NCI-H69 (cell line): ENCODE measurements around the gene NAV2.
"Not testable (repeated sequence)": the region's sequence is repeated elsewhere in the genome, so short reads cannot be mapped to it uniquely, and the experiment has no call there.

Experiments used
- DNase-seq: peaks from one replicate; lab custom pipeline; 2025; lab: John Stamatoyannopoulos, UW

Gene NAV2

GRCh38 chr11:20056109-20056949 lies 343.7 kb downstream of the NAV2 start:
- no peak for DNase-seq

- DNase-seq: peak; percentile 52
Observed at GRCh38 chr11:20056950-20057943, 344.6 kb downstream of the NAV2 start.

- DNase-seq: no peak
Observed at GRCh38 chr11:20058749-20059458, 346.3 kb downstream of the NAV2 start.

DNA sequence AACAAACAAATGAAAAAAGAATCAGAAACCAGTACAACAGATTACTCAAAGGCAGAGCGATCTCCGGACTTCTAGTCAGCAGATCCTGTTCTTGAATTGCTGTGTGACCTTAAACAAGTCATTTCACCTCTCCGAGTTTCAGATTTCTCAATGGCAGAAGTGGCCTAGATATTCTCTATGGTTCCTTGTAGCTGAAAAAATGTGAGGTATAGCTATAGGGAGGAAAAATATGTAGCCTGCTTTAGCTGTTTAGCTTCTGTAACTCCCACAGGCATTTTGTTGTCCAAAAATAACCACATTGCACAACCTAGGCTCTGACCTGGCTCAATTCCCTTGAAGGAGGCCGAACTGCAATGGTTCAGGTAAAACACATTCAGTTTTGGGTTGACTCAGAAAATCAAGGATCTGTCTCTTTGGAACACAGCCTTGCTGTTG lies 347.0 kb downstream of the NAV2 start:
- no peak for DNase-seq

GRCh38 chr11:20060181-20060580 lies 347.5 kb downstream of the NAV2 start:
- no peak for DNase-seq

- no peak for DNase-seq
Observed at GRCh38 chr11:20060647-20061205, 348.1 kb downstream of the NAV2 start.

DNA sequence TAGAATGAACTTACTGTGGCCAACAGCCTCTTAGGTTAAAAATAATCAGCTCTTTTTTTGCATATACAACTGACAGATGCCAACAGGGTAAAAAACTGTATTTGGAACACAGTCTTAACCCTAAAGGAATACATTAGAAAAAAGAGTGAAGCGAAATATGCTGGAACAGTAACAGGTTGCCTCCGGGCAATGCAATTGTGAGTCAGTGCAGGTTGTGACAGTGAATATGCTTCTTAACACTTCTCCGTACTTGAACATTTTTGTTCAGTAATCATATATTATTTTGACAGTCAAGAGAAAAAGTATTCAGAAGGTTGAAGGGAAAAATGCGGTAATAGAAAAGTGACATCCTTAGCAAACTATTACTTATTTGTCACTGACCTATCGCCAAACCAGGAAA lies 349.1 kb downstream of the NAV2 start:
- no peak for DNase-seq

DNA sequence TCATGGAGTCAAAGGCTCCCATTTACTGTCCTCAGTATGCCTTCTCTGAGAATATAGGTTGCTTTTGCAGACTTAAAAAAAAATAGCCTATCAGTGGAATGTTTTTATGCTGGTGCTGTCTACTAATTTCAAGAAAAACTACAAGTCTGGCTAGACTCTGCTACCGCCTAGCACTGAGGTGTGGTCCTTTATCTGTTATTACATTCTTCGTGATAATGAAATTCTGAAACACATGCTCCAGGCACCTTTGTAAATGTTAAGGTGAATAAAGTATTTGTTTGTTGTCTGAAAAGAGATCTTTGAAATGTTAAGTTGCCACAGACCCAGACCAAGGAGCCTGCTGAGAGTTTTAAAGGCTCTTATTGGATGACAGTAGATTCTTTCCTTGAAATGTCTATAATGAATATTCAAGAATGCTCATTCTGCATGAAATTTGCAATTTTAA lies 352.3 kb downstream of the NAV2 start:
- DNase-seq: no peak

- DNase-seq: no peak
Observed at GRCh38 chr11:20065406-20065805, 352.8 kb downstream of the NAV2 start.

DNA sequence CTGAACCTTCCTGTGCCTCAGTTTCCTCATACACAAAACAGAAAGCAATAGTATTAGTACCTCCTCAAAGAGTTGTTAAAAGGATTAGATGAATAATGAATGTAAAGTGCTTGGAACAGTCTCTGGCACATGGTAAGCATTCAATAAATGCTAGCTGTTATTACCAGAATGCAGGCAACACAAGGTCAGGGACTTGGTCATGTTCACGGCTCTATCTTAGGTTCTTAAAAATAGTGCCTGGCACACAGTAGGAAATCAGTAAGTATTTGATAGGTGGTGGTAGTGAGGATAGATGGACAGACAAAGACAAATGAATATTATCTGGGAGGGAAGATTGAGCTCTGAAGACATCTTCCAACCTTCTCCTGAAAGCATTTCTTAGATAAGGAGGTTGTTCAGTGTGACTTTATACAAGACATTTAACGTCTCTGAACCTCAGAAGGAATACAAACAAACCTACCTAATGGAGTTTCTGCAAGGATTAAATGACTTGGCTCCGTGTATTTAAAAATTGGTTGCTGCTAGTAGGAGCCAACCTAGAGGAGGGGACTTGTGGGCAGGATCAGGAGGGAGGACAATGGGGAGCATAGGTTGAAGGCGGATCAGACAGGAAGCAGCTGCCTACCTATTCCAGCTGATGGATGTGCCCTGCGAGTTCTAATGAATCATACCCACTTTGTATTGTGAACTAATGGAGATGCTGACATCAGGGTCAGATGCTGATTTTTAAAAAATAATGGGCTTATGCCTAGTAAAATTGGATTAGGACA lies 353.6 kb downstream of the NAV2 start:
- peak; percentile 52 for DNase-seq

DNA sequence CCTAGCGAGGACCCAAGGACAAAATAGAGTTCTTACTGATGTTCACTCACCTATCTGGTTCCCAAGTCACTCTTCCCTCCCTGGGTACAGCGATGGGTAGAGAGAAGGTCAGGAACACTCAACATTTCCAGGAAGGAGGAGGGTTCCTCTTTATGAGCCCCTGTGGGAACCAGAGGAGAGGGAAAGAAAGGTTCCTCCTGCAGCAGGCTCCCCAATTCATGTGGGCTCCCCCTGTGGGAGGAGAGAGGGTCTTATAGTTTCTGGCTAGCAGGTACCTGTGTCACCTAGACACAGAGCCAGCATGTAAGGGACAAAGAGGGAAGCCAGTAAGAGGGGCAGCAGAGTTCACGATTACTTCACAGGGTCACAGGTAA lies 354.1 kb downstream of the NAV2 start:
- DNase-seq: no peak

- no peak for DNase-seq
Observed at GRCh38 chr11:20067665-20068064, 355.0 kb downstream of the NAV2 start.

- peak; percentile 13 for DNase-seq
Observed at GRCh38 chr11:20068691-20069090, 356.1 kb downstream of the NAV2 start.

- DNase-seq: peak; percentile 87
Observed at GRCh38 chr11:20070459-20070858, 357.8 kb downstream of the NAV2 start.

DNA sequence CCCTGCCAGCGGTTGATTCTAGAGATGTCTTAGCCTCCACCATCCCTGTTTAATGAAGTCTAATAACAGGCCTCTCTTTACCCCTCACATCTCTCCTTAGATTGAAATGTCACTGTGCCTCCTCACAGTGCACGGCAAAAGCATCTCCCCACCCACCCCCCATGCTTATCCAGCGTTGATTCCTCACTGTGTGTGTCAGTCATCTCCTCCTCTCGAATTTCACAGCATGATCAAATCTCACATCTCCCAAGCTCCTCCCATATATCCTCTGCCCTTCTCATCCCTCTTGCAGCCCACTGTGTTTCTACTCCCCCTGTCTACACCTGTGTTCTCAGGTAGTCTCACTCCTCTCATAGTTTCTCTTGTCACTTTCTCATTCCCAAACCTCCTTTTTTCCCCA lies 363.0 kb downstream of the NAV2 start:
- peak; percentile 20 for DNase-seq

GRCh38 chr11:20078846-20079245 lies 366.2 kb downstream of the NAV2 start:
- DNase-seq: no peak

GRCh38 chr11:20080032-20080685 lies 367.5 kb downstream of the NAV2 start:
- no peak for DNase-seq

GRCh38 chr11:20081336-20081735 lies 368.7 kb downstream of the NAV2 start:
- no peak for DNase-seq

DNA sequence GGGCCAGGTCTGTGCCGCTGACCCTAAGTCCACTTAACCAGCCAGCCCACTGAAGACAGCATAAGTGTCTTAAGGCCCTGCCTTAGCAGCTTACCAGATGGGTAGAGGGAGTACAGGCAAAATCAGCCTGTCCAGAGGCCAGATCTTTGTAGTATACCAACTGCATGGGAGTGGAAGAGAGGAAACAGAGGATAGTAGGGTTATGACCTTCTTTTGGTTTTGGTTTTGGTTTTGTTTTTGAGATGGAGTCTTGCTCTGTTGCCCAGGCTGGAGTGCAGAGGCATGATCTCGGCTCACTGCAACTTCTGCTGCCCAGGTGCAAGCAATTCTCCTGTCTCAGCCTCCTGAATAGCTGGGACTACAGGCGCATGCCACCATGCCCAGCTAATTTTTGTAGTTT lies 371.2 kb downstream of the NAV2 start:
- DNase-seq: not testable (repeated sequence)
